Measurements from ENCODE around the gene CDC20B.
"Not testable (repeated sequence)": the region's sequence is repeated elsewhere in the genome, so short reads cannot be mapped to it uniquely, and the experiment has no call there.

The CDC20B gene

DNA sequence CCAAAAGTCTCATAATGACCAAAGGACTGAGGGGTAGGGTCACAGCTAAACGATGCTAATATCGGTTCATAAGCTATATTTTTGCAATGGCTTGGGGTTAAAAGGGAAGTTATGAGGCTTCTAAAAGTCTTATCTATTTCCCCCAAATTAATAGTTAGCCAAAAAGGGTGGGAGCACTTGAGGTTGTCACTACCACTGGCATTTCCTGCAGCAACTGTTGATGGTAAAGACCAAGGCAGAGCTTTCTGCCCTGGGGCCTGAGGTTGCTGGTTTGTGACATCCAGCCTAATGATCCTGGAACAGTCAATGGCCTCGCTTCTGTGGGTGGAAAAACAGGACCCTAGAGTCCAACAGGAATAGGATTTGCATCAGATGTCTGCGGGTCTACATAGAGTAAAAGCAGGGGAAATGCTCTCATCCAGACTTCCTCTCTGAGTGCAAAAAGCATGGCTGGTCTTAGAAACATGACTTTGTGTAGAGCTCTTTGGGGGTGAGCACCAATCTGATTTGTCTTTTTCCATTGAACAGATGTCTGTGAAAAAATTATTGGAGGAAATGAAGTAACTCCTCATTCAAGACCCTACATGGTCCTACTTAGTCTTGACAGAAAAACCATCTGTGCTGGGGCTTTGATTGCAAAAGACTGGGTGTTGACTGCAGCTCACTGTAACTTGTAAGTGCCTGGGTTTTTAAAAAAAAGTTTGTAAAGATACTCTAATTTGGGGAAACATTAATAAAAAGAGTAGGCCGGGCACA, 67.9 kb downstream of the CDC20B start:
- DNase-seq (ENCODE audit: low read depth in 2 of 3, low spot score in 1 of 3): no peak

DNA sequence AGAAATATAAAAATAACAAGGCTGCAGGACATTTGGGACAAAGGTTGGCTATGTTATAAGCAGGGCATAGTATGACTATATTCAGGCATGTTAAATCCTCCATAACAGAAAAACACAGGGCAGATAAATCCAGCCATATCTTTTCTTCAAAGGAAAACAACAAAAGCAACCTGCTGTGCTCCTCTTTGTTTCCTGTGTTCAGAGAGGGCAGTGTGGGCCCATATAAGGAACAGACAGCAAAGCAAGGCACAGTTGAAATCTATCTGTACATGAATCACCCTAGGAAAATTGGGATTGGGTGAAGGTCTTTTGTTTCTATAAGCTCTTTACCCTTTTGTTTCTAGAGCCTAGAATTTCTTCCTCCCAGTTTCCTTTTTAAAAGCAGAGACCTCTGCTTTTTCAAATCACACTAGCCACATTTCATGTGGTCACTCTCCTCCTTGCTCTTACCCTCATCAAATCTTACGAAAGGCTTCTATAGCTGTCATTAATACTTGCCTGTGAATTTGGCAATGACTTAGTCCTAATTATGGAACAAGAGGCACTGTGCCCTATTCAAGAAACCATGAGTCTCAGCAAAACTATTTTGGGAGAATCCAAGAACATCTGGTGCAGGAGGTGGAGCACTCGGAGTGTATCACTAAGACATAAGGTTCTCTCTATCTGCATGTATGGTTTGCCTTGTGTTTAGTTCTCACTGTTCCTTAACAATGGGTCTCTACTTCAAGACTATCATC, 68.8 kb downstream of the CDC20B start:
- DNase-seq (ENCODE audit: low read depth in 2 of 3, low spot score in 1 of 3): no peak

DNA sequence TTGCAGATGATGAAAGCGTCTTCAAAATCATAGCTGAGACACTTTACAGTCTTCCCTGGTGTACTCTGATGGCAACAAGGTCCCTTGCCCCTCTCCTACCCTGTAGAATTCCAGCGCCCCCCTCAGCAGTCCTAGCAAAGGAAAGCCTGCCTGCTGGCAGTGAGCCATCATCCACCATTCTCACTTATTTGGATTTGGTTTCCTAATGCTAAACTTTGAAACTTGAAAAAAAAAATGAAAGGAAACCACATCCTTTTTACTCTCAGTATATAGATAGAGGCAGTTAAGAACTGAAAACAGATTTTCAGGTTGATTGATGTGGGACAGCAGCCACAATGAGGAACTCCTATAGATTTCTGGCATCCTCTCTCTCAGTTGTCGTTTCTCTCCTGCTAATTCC, 70.6 kb downstream of the CDC20B start, which contains the start of gene GZMA:
GZMA (plus strand) TSS at position 299 of the 400 bp plus-strand sequence; CDS start at position 336, 37 bp downstream.
- DNase-seq (ENCODE audit: low read depth in 2 of 3, low spot score in 1 of 3): peak in 1 of 3 donors; percentile 3

DNA sequence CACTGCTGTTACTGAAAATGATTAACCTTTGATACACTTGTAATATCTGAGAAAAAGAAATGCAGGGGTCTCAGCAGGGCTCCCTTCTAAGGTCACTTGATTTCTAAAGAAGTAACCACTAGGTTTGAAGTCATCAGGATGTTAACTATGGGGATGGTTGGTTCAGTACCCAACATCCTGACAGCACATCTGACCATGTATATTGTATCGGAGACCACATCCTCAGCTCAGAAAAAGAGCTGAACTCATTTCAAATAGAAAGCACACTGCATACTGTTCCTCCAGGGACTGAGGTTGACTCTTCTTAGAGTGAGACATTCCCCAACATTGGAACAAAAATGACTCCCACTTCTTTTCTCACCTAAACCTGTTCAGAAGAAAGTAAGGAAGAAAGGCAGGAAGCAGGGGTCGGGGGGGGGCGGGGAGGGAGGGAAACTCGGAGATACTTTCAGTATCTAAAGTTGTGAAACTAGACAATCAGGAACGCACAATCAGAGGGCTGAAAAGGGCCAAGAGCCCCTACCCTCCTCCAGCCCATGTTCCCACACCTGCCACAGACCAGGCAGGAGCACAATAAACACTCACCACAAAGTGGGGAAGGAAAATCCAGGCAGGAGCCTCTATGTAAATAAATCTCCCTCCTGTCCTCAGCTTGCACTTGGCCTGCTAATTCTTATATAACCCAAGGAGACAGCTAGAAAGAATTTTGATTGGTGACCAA, 71.3 kb downstream of the CDC20B start:
- DNase-seq (ENCODE audit: low read depth in 2 of 3, low spot score in 1 of 3): no peak

DNA sequence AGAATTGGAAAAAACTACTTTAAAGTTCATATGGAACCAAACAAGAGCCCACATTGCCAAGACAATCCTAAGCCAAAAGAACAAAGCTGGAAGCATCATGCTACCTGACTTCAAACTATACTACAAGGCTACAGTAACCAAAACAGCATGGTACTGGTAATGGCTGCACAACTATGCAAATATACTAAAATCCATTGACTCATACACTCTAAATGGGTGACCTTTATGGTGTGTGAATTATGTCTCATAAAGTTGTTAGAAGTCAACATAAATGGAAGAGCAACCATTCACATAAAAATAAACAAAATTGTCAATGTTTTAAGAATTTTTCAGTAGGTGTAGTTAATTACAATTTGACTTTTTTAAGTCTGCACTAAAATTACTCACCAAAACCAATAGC, 71.8 kb downstream of the CDC20B start:
- not testable (repeated sequence) for DNase-seq (ENCODE audit: low read depth in 2 of 3, low spot score in 1 of 3)

DNA sequence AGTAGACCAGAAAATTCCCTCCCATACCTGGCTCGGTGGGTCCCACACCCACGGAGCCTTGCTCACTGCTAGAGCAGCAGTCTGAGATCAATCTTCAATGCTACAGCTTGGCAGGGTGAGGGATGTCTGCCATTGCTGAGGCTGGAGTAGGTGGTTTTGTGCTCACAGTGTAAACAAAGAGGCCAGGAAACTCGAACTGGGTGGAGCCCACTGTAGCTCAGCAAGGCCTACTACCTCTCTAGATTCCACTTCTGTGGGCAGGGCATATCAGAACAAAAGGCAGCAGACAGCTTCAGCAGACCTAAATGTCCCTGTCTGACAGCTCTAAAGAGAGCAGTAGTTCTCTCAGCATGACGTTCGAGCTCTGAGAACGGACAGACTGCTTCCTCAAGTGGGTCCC, 76.1 kb downstream of the CDC20B start:
- no peak for DNase-seq (ENCODE audit: low read depth in 2 of 3, low spot score in 1 of 3)

DNA sequence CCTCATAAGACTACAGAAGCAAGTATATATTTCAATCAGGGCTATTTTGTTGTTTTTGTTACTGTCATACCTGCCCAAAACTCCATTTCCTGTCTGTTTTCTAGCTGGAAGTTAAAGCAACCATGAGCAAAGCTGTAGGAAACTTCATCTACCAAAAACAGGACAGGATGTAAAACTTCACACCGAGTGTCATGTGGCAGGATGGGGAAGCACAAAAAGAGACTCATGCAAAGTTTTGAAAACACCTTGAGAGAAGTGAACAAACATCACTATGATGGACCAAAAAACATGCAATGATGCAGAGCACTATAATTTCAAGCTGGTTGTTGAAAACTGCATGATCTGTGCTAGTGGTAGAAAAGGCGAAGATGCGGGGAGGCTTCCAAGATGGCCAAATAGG, 76.8 kb downstream of the CDC20B start:
- no peak for DNase-seq (ENCODE audit: low read depth in 2 of 3, low spot score in 1 of 3)

DNA sequence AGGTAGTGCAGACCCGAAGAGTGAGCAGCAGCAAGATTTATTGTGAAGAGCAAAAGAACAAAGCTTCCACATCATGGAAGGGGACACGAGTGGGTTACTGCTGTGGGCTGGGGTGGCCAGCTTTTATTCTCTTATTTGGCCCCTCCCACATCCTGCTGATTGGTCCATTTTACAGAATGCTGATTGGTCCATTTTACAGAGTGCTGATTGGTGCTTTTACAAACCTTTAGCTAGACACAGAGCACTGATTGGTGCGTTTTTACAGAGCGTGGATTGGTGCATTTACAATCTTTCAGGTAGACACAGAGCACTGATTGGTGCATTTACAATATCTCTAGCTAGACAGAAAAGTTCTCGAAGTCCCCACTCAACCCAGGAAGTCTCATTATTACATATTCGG, 82.0 kb downstream of the CDC20B start:
- not testable (repeated sequence) for DNase-seq (ENCODE audit: low read depth in 2 of 3, low spot score in 1 of 3)

DNA sequence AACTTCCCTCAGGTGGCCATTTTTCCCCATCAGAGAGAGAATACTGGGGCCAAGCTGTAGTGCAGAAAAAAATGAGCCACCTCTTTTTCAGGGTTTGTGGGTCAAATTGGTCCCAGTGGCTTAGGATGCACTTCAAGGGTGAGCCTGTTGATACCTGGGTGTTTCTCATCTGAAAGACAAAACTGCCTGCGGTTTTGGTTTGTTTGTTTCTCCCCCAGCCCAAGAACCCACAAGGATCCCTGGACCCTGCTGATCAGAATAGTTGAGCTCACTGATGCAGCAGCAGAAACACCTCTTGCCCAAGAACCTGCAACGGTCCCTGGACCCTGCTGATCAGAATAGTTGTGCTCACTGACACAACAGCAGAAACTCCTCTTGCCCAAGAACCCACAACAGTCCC, 83.7 kb downstream of the CDC20B start:
- DNase-seq (ENCODE audit: low read depth in 2 of 3, low spot score in 1 of 3): not testable (repeated sequence)

DNA sequence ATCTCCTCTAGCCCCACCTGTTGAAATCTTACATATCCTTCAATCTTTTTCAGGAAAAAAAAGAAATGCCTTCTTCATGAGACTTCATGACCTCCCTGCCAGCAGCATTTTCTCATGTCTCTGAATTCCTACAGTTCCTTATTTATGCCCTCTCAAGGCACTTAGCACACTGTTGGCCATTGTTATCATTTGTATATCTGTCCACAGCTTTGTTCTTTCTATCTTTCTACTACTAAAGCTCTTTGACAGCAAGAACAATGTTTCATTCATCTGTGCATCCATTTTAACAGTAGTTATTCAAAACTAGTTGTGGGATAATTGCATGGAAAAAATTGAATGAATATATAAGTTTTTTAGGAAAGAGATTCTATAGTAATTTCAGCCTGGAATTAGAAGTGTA, 91.4 kb downstream of the CDC20B start:
- DNase-seq (ENCODE audit: low read depth in 2 of 3, low spot score in 1 of 3): no peak

DNA sequence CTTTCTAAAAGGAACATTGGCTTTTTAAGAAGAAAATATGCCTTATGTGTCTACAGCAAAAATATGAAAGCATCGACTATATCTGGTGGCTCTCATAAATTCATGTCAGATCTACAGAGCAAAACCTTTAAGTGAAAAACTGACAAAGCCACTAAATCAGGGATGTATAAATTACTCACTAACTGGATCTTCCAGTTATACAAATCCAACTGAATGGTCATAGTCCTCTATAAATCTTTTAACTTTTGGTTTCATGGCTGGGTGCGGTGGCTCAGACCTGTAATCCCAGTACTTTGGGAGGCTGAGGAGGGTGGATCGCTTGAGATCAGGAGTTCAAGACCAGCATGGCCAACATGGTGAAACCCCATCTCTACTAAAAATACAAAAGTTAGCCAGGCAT, 99.8 kb downstream of the CDC20B start:
- no peak for DNase-seq (ENCODE audit: low read depth in 2 of 3, low spot score in 1 of 3)

DNA sequence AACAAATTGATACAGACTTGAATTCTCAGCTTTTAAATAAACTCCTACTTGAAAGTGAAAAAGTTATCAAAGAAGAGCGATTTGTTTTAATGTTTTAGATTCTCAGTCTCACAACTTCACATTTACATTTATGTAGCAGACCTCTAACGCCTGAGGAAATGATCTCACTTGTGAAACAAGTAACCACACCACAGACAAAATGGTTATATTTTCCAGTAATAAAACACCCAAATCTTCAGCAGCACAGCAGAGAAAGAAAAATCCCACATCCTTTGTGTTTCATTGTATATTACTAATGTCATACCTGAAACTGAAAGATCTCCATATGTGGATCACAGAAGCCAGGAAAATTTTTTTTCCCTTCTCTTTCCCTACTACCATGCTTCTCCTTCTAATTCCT, 100.3 kb downstream of the CDC20B start:
- no peak for DNase-seq (ENCODE audit: low read depth in 2 of 3, low spot score in 1 of 3)

DNA sequence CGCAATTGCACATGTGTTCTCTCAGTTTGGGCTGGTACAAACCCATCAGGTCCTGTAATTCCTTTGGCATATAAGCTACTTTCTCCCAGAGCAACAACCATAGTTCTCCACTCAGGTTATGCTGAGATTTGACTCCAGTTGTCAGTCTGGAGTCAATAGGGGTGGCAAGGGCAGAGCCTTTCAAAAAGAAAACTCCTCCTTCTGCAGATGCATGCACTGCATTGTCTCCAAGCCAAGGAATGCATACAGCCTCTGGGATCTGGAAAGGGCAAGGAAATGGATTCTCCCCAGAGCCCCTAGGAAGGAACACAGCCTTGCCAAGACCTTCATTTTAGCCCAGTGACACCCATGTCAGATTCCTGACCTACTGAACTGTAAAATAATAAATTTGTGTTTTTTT, 101.6 kb downstream of the CDC20B start:
- no peak for DNase-seq (ENCODE audit: low read depth in 2 of 3, low spot score in 1 of 3)

DNA sequence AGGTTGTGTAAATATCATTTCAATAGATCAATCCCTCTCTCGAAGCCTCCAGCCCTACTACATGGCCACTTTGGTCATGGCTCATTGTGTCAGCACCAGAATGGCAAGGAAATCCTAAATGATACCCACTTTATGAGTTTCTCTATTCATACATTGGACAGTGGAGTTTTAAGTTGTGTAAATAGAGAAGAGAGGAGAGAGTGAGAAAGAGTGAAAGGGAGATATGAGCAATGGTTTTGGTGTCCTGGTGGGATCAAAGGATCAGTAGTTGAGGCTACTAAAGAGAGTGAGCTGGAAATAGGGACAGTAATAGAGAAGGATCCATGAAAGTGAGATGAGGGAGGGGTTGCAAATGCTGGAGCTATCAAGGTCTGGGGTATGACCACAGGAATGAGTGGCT, 102.0 kb downstream of the CDC20B start:
- no peak for DNase-seq (ENCODE audit: low read depth in 2 of 3, low spot score in 1 of 3)

DNA sequence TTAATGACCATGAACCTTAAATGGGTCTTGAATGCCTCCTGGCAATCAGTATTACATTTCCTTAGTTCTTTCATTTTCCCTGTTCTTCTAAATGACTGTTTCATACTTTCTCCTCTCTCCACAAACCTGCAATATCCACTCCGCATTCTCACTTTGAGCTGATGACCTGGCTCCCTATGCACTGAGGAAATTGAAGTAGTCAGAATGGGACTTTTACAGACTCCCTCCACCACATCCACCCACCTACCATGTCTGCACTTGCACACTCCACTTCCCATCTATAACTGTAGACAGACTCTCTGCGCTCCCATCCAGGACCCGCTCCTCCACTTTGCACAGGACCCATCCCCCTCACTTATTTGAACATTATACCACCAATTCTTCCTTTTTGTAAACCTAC, 106.7 kb downstream of the CDC20B start:
- no peak for DNase-seq (ENCODE audit: low read depth in 2 of 3, low spot score in 1 of 3)

DNA sequence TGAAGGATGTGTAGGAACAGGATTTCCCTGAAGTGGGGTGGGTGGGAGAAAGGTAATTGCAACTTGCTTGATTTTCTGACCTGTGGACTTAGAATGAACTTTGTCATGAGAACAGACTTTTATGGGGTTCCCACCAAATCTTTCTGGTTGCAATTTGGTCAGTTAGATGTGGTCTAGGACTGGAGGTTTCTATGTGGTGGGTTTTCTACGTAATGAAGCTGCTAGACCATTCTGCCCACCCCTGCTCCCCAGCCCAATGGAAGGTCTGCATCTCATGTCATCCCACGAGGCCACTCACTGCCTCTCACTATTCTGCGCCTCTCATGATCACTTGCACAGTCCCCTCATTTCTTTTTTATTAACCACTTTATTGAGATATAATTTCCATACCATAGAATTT, 108.5 kb downstream of the CDC20B start:
- no peak for DNase-seq (ENCODE audit: low read depth in 2 of 3, low spot score in 1 of 3)

DNA sequence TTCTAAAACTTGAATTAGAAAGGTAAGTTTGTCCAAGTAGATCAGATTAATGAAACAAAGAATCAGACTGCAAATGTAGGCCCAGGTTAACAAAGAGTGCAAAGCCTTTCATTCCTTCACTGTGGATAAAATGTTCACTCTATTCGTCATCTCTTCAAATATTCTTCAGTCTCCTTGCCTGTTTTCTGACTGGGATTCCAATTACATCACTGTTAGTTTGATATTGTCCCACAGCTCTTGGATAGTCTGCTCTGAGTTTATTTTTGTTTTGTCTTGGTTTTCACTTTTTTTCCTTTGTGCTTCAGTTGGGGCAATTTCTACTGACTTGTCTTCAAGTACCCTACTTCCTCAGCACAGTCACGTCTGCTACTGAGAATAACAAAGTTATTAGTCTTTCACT, 109.1 kb downstream of the CDC20B start:
- DNase-seq (ENCODE audit: low read depth in 2 of 3, low spot score in 1 of 3): no peak

DNA sequence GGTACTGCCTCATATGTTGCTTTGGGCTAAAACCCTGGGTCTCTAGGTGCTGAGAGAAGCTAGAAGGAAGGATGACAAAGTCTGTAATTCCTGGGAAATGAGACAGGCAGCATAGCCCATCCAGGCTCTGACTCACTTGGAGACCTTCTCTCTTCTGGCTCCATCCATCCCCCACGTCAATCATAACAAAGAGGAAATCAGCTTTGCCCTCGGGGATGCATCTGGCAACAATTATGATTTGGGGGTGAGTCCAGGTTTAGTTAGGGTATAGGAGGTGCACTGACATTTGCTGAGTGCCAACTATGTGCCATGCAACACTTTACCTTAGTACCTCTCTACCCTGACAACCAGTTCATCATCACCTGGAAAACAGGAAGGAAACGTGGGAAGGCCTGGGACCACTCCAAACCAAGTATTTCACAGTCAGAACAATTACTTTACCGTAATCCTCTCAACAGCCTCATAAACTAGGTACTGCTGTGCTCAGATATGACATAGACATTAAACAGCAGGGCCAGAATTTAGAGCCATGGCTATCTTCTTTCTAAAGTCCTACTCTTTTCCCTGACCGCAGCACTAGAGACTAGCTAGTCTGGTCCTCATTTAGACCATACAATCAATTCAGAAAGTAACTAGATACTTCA, 109.6 kb downstream of the CDC20B start:
- no peak for DNase-seq (ENCODE audit: low read depth in 2 of 3, low spot score in 1 of 3)

All from stimulated activated CD4-positive, alpha-beta T cell treated with anti-CD3 and anti-CD28 coated beads, Interleukin-12 subunit alpha, Interleukin-12 subunit beta, amount 100 ng/mL, for 48 hours (primary cell).